T-helper 1 cell (primary cell): Measurements from ENCODE around the gene COL23A1.
"Not testable (repeated sequence)": the region's sequence is repeated elsewhere in the genome, so short reads cannot be mapped to it uniquely, and the experiment has no call there.

Experiments
- DNase-seq, 5 donors: peaks; one replicate each; pipeline ENCODE4 v3.0.0-alpha.2; 2012 to 2020

The COL23A1 gene

DNA sequence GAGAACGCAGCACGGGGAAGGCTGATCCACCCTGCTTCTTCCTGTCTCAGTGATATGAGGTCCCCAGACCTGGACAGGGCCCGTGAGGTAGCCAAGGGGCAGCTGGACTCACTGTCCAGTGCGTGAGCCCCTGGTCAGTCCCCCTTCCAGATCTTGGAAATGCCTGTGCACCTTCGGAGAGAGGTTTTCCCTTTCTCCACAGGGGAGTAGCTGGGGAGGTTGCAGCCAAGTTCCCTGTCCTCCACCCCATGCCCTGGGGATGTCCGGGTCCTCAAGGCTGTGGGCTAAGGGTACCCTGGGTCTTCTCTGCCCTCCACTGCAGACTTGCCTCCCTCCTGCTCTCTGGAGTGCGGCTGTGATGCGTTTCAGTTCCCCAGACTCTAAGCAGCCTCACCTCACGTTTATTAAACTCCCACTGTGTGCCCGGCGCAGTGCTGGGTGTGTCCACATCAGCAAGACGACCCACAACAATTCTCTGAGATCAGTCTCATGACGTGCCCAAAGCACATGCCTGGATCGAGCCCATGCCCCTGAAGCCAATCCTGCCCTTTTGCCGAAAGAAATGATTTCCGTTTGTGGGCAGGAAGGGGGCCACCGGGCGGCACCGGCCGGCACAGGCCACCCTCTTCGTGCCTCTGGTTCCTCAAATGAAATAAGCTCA, 256.2 kb downstream of the COL23A1 start:
- DNase-seq, result no peak

DNA sequence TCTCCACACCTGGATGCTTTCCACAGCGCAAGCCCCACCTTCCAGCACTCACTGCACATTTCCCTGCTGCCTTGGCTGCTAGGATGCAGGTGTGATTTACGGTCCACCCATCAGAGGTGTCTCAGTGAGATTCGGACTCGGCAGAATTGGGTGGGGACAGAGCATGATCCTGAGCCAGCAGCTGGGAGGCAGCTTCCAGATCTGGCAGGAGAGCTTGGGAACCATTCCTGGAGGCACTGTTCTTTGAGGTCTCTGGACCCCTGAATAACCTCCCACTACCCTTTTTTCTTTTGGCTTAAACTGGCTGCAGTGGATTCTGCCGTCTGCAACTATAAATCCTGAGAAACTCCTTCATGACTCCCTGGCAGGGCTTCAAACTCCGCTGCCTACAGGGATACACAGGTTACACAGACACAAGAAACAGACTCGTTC, 258.0 kb downstream of the COL23A1 start:
- DNase-seq, result no peak

DNA sequence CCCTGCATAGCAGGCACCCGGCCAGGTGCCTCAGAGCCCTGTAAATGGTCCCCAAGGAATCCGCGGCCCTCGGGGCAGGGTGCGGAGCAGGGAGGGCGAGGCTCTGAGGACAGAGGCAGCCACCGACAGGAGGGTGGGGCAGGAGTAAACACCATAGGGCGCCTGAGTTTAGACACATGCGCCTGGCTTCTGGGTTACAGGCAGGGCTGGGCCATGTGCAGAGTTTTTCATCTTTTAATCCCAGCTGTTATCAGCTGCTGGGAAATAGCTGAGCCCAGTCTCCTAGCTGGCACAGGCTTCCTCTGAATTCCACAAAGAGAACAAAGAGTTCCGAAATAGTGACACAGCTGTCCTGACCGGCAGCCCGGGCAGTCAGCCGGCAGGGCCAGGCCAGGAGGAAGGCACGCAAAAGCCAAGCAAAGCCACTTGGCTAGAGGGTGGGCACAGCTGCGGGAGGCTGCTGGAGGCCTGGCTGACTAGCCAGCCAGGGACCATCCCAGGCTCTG, 258.6 kb downstream of the COL23A1 start:
- no peak for DNase-seq

DNA sequence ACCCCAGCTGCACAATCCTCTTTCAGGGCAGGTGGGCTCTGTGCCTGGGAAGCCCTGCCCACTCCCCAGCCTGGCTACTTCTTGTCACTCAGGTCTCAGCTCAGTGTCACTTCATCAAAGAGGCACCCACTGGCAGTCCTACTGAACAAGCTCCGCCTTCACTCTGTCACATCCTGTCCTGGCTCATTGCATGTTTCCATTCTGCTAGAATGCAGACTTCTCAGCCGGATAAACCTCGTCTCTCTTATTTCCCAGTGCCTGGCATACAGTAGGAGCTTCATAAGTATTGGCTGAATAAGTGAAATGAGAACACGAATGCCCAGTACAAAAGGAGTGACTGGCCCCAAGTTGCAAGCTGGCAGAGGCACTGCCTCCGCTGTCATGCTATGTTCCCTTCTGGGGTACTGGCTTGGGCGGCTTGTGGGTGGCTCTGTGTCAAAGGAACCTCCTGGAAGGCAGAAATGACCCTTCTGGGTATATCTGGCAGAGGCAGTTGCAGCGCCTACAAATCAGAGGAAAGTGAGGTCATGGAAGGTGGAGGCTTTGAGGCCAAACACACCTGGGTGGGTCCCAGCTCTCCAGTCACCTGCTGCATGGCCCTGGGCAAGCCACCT, 259.3 kb downstream of the COL23A1 start:
- DNase-seq, result peak in 1 of 5 donors; percentile 6

DNA sequence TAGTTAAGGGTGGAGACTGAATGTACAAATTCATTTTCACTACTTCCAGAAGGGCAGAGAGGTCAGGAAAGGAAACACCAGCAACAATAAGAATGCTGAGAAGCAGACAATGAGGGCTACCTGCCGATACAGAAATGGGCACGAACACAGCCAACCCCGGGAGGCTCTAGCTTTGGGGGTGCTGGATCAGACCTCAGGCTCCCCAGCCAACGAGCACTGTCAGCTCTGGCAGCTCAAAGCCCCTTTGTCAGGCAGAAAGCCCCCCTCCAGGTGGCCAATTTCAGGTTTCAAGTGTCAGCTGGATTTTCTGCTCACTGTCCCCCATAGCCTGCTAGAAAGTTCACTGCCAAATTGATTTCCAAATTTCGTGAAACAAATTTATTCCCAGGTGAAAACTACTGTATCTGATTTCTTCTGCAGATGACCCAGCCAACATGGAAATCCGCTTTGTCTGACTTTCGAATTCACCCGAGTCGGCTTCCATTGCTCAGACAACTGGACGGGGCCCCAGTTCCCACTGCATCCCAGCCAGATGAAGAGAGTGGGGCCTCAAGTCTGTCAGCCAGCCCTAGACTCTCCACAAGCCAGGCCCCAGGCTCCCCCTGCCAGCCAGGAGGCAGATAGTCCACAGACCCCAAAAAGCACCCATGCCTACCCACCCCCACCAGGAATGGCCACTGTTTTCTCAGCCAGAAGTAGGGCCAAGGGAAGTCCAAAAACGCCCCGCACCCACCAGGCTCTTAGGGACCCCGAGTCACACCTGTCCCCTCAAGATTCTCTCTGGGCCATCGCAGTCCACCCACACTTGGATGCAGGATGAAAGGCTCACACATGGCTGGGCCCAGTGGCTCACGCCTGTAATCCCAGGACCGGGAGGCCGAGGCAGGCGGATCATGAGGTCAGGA, 261.1 kb downstream of the COL23A1 start:
- no peak for DNase-seq

DNA sequence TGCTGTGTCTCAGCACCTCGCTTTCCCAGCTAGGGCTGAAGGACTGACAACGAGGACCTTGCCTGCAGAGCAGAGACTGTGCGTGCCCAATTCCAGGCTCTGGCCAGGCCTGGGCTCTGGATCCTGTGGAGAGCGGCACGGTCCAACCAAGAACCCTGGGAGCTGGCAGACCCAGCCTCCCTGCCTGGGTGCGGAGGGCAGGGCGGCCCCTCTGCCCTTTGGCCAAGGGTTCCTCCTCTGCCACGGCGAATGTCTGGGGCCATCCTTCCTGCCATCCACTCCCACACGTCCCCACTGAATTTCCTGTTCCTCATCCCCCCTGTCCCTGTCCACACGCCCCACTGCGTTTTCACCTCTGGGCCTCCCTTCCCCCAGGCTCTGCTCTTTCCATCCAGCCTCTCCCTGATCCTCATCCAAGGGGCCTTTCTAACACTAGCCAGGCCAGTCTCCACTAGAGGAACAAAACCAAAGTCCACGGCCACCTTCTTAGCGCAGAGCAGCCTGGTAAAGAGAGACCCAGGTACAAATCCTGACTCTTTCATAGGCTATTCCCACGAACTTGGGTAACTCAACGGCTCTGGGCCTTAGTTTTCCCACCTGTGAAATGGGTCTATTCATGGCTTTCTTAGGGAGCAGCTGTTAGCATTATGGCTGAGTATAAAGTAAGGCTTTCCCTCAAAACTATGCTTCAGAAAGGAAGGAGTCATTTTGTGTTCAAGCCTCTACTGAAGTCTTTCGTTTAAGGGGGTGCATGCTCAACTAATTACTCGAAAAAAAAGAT, 262.1 kb downstream of the COL23A1 start:
- no peak for DNase-seq

DNA sequence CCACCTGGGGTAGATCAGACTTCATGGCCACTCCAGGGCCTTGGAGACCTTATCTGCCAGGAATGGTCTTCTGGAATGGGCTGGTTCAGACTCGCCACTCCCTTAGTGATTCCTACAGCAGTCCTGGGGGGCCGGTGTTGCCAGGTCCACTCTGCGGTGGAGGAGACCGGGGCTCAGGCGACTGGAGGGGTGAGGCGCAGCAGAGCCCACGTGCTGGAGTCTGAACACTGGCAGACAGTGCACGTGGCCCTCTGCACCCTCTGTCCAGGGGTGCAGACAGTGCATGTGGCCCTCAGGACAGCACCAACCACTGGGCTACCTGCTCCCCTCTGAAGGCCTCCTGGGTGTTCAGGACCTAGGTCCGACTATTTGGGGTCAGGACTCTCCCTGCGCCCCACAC, 262.7 kb downstream of the COL23A1 start:
- no peak for DNase-seq

DNA sequence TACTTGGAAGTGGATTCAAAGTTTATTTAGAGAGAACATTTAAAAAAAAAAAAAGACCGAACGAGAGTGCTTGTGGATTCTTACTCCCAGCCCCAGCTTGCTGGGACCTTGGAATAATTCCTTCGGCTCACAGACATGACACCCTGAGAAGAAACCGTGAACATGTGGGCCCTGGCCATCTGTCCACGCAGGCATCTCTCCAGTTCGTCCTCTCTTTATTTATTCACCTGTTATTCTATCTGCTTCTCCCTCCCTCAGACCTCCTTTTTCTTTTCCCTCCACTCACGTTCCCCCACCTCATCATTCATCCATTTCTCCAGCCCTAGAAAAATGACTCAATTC, 263.8 kb downstream of the COL23A1 start:
- DNase-seq, result no peak

DNA sequence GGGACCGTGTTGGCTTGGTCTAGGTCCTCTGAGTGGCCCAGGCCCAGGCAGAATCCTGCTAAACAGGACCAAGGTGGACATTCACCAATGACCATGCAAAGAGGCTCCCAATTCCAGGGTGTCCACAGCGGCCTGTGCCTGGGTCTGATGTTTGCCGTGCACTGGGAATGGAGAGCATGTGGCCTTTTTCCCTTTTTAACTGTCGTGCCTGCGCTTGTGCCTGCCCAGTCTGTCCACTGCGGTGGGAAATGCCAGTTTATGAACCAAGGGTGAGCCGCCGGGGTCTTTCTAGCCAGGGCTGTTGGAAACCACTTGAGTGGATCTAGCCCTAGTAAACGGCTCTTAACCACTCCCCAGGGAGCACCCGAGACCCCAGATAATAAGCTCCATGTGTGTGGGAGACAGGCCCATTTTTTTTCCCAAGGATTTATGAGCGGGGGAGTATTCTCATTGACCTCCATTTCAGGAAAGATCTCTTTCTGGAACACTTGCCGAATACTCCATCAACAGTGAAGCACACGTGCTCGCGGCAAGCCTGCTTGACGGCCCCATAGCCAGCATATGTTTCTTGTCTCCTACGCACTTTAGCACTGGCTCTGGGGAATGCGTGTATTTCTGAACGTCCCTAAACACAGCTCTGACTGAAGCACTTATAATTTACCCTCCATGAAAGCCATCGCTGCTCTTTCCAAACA, 264.4 kb downstream of the COL23A1 start:
- DNase-seq, result no peak

DNA sequence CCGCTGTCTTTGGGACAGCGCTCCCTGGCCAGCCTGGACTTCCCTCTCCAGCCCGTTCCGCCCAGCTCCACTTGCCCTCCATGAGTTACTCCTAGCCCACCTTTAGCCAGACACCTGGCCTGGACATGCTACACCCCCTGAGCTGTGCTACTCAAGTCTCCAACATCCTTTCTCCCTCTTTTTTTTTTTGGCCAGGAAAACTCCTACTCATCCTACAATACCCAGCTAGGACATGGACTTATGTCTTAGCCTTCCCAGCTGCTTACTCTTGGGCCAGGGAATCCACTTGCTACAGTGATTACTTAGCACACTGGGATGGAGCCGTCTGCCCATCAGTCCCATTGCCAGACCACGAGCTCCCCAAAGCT, 264.9 kb downstream of the COL23A1 start:
- DNase-seq, result no peak

DNA sequence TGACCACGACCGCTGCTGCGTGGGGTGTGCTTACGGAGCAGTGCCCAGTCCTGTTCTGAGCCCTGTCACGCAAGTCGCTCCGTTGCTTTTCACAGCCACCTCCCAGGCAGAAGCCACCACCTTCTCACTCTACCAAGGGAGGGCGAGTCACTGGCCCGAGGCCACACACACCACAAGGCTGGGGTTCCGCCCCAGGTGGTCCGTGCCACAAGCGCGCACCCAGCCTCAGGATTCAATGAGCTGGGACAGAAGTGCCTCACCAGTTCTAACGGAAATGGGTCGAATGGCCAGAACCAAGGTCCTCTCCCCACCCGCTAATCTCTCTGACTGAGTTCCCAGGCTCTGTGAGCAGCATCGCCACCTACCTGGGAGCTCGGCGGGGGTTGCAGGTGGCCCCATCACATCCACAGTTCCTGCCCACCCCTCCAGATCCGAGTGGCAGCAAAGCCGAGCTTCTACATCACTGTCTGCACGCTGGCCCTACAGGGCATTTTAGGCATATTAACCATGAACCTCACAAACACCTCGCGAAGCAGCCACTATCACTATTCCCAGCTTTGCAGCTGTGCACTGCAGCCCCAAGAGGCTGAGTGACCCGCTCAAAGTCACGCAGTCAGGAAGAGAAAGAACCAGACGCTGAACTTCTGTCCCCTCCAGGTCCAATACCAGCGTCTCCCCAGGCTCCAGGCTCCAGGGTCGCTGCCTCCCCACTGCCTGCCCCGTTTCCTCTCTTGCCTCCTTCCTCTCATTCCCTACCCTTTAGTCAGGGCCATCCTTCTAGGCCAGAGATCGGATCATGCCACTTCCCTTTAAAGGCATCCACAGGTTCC, 265.5 kb downstream of the COL23A1 start:
- no peak for DNase-seq

DNA sequence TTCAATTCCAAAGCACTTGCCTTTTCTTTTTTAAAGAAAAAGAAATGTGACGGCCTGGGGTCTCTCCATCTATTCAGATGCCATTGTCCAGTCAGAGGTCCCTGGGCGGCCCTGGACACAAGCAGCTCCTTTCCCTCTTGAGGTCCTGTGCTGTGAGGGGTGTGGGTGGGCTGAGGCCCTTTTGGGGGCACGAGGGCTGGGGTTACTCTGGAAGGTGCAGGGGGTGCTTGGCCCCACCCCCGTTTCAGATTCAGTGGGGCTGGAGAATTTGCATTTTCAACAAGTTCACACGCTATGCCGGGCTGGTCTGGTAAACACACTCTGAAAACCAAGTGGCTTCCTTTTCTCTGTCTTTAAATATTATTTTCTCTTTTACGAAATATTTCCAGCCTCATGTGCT, 266.2 kb downstream of the COL23A1 start:
- DNase-seq, result no peak

DNA sequence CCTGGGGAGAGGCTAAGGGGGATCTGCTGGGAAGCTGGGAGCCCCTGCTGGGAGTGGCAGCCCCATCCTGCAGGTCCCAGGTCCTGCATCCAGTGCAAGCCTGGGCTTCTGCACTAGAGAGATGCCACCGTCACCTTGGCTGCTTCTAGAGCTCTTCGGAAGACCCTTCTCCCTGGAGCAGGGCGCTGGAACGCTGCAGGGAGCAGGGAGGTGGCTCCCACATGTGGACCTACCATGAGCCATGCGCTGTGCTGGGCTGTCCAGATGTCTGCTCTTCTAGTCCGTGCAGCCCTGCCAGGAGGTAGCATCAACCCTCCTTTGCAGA, 266.7 kb downstream of the COL23A1 start:
- DNase-seq, result no peak

DNA sequence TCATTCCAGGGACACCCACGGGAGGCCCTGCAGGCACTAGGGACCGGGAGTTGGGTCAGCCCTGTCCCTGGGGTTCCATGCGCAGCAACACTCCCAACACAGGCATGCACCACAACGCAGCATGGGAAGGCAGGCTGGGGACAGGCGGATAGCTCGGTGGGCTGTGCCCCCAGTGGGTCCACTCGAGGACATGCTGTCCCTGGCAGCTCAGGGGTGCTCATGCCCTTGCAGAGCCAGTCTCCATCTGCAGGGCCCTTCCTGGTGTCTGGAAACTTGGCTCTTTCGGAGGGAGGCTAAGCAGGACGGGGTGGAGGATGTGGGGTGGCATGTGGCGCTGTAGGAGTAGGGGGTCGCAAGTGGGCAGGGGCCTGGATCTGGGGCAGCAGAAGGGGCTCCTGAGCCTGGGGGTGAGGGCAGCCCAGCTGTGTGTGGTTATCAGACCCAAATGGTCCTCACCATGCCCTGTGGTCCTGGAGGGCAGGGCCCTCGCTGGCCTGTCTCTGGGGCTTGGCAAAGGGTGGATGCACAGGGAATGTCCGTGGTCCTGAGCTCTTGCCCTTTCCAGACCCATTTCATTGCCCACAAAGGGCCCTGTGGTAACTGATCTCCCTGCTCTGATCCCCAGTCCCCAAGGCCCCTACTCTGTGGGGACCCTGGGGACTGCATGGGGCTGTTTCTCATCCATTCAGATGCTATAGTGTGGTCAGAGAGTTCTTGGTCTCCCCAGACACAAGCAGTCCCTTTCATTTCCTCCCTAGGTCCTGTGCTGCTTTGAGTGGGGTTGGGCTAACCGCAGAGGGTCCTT, 267.3 kb downstream of the COL23A1 start:
- DNase-seq, result no peak

DNA sequence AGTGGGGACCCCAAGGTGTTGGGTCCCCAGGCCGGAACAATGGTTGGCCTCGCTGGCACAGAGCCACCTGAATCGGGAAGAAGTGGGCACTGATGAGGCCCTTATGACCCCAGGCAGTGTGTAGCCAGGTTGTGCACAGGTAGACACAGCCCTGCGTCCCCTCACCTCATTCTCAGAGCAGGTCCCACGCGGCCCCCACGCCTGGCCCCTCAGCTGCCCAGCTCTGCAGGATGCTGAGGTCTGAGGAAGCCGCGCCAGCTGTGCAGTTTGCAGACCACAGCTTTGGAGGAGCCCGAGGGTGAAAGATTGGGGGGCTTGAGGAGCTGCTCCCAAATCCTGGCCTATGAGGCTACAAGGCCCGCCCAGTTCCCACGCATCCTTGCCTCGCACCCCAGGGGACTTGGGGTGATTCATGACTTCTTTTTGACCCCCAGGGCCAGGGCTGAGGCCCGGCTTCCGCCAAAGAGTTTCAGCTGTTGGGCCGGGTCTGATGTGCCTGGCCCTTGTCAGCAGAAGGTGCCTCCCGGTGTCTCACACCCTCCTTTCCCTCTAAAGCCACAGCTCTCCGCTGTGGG, 269.8 kb downstream of the COL23A1 start:
- no peak for DNase-seq

DNA sequence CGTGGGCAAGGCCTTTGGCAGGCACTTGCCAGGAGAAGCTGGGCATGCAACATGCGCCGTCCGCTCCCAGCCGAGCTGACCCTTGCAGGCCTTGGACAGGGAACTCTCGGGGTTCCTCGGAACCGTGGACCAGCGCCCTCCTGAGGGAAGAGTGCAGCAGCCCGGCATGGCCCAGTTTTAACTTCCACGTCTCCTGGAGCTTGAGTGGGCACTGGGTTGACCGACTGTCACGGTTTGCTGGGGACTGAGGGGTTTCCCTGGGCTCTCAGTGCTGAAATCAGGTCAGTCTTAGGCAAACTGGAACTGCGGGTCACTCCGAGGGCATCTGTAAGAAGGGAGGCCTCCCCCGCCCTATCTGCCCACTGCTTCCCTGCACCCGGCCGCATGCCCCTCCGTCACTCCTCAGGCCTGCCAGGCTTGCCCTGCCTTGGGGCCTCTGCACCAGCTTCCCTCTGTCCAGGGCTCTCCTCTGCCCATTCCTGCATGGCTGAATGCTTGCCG, 270.6 kb downstream of the COL23A1 start:
- no peak for DNase-seq

DNA sequence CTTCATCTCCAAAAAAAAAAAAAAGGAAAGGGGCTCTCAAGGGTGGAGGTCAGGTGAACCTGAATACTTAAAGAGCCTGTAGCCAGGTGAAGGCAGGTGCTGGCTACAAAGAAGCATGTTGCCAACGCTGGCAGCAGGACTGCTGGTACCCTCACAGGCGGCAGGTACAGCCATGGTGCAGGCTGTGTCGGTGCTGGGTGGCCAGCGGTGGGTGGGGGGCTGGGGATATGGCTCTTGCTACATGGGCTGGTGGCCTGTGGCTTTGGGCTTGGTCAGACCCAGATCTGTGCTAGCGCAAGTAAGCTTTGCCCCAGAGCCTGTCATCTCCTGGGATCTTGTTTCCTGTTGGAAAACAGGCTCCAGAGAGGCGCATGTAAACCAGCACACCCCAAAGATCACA, 271.3 kb downstream of the COL23A1 start:
- DNase-seq, result no peak

DNA sequence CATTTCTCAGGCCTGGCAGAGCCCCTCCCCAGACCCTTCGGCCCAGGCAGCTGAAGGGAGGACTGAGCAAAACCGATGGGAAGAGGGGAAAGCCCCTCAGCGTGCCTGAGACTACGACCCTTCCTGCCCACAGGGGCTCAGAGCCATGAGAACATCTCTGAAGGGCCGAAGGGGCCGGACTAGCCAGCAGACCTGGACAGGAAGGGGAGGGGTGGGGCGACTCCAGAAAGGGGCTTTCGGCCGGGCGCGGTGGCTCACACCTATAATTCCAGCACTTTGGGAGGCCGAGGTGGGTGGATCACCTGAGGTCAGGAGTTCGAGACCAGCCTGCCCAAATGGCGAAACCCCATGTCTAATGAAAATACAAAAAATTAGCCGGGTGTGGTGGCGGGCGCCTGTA, 271.8 kb downstream of the COL23A1 start:
- DNase-seq, result no peak

DNA sequence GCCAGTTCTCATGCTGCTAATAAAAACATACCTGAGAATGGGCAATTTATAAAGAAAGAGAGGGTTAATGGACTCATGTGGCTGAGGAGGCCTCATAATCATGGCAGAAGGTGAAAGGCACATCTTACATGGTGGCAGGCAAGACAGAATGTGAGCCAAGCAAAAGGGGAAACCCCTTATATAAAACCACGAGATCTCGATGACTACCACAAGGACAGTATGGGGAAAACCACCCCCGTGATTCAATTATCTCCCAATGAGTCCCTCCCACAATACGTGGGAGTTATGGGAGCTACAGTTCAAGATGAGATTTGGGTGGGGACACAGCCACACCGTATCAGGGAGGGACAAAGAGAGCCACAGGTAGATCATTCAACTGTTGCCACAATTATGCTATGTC, 272.5 kb downstream of the COL23A1 start:
- not testable (repeated sequence) for DNase-seq
